C4-2B (cell line): Measurements from ENCODE around the gene IFT22.
"Not testable (repeated sequence)": the region's sequence is repeated elsewhere in the genome, so short reads cannot be mapped to it uniquely, and the experiment has no call there.

Source experiments
- H3K27ac ChIP-seq: fragments of 450-650 bp; 2 replicates; pipeline ENCODE4 v1.5.1; 2017
- ZFX ChIP-seq: fragments of 450-650 bp; IDR thresholded peaks from 2 replicates; pipeline ENCODE4 v1.6.1; 2017
- TF ChIP-seq, protein P1 (sequence below): fragments of 450-650 bp; conservative IDR thresholded peaks from 2 replicates; pipeline ENCODE4 v1.5.1; 2017; ENCODE audit warnings: mild to moderate bottlenecking

Gene IFT22

DNA sequence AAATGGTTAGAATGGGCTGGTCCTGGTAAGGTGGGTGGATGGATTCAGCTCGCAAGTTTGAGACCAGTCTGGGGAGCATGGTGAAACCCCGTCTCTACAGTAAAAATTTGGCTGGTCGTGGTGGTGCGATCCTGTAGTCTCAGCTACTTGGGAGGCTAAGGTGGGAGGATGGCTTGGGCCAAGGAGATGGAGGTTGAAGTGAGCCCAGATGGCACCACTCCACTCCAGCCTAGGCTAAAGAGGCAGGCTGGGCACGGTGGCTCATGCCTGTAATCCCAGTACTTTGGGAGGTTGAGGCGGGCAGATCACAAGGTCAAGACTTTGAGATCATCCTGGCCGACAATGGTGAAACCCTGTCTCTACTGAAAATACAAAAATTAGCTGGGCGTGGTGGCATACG, 15.3 kb downstream of the IFT22 start:
- H3K27ac ChIP-seq = no peak overlapping the region
- TF ChIP-seq ZFX = no peak
- TF ChIP-seq, protein P1, sequence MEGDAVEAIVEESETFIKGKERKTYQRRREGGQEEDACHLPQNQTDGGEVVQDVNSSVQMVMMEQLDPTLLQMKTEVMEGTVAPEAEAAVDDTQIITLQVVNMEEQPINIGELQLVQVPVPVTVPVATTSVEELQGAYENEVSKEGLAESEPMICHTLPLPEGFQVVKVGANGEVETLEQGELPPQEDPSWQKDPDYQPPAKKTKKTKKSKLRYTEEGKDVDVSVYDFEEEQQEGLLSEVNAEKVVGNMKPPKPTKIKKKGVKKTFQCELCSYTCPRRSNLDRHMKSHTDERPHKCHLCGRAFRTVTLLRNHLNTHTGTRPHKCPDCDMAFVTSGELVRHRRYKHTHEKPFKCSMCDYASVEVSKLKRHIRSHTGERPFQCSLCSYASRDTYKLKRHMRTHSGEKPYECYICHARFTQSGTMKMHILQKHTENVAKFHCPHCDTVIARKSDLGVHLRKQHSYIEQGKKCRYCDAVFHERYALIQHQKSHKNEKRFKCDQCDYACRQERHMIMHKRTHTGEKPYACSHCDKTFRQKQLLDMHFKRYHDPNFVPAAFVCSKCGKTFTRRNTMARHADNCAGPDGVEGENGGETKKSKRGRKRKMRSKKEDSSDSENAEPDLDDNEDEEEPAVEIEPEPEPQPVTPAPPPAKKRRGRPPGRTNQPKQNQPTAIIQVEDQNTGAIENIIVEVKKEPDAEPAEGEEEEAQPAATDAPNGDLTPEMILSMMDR = no peak

DNA sequence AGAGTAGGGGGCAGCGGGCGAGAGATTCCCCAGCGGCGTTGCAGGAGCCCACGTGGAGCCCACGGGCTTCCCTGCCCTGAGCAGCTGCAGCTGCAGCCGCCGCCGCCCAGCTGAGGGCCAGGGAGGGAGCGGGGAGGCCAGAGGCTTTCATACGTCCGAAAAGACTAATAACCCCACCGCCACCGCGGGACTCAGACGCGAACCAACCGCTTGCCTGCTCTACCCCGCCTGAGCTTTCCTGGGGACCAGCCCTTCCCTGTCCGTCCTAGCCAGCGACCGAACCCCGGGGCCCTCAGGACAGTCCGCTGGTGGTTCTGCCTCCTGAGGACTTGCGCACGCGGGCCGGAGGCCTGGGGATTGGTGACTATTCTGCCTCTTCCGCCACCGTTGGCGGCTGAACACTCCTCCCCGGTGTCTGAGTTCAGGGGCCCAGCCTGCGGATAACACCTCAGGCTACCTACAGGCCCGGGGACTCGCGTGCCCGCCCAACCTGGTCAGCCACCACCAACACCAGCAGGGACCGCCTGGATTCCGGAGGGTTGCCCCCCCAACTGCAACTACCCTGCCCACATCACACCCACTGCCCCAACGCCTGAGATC, 18.4 kb downstream of the IFT22 start:
- H3K27ac ChIP-seq = no peak overlapping the region
- TF ChIP-seq ZFX = no peak
- TF ChIP-seq, protein P1 = no peak

DNA sequence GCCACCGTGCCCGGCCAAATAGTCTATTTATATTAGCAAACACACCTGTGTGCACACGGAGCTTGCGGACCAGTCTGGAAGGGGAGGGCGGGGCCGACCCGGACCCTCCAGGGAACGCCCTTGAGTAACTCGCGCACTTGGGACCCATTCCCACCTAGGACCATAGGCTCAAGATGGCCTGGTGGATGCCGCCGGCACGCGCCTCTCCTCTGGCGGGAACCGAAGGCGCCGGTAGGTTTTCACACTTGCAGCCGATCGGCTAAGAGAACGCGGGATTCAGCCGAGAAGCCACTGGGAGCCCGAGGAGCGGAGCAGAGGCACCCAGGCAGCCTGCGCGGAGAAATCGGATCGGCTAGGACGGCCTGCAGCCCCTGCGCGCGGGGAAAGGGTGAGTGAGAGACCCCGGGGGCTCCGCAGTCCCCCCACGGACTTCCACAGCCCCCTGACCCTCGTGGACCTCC, 18.9 kb downstream of the IFT22 start:
- no peak overlapping the region for H3K27ac ChIP-seq
- no peak for TF ChIP-seq ZFX
- TF ChIP-seq, protein P1 = no peak

DNA sequence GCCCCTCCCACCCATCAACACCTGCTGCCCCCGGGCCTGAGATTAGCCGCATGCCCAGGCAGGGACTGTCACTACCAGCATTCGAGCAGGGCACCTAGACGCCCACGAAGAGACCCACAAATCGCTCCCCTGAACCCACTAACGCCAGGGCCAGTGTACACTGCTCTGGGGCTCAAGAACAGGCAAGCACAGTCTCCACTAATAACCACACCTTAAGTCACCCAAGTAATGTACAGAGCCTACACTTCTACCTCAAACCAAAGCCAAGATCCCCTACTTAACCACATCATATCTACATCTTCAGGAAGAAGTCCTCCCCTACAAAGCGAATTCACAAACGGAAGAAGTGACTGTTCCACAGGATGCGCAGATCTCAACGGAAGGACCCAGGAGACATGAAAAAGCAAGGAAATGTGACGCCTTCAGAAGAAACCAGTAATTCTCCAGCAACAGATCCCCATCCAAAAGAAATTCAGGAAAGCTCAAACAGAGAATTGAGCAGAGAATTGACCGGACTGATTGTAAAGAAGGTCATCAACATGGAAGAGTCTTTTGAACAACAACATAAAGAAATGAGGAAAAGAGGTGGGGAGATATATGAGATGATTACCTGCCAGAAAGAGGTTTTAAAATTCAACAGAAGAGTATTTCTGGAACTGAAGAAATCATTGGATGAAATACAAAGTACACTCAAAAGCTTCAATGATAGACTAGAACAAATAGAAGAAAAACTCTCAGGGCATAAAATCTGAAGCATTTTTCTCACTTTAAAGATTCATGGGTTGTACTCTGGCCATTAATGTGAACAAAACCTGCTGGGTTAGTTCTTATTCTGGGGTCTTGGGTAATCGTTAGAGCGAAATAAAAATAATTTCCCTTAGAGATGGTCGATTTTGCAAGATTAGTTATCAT, 20.9 kb downstream of the IFT22 start:
- no peak overlapping the region for H3K27ac ChIP-seq
- TF ChIP-seq ZFX = no peak
- TF ChIP-seq, protein P1 = no peak

DNA sequence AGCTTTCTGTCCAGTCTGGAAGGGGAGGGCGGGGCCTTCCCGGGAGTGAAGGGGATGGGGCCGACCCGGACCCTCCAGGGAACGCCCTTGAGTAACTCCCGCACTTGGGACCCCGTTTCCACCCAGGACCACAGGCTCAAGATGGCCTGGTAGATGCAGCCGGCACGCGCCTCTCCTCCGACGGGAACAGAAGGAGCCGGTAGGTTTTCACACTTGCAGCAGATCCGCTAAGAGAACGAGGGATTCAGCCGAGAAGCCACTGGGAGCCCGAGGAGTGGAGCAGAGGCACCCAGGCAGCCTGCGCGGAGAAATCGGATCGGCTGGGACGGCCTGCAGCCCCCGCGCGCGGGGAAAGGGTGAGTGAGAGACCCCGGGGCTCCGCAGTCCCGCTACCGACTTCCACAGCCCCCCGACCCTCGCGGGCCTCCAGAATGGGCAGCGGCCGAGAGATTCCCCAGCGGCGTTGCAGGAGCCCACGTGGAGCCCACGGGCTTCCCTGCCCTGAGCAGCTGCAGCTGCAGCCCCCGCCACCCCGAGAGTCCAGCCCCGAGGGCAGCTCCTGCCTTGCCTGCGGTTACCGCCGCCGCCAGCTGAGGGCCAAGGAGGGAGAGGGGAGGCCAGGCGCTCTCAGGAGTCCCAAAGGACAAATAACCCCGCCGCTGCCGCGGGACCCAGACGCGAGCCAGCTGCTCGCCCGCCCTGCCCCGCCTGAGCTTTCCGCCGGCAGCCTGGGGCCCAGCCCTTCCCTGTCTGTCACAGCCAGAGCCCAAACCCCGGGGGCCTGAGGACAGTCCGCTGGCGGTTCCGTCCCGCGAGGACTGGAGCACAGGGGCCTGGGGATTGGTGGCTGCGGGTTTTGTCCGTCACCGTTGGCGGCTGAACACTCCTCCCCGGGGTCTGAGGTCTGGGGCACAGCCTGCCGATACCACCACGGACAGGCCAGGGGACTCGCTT, 21.8 kb downstream of the IFT22 start:
- no peak overlapping the region for H3K27ac ChIP-seq
- TF ChIP-seq, protein P1 = no peak
- no peak for TF ChIP-seq ZFX

DNA sequence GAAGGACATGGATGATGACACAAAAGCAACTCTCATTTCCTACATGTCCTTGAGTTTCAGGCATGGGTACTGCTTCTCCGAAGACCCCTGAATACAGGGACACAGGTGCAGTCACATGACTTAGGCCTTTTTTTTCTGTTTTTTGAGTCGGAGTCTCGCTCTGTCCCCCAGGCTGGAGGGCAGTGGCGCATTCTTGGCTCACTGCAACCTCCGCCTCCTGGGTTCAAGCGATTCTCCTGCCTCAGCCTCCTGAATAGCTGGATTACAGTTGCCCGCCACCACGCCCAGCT, 26.8 kb downstream of the IFT22 start:
- no peak overlapping the region for H3K27ac ChIP-seq

DNA sequence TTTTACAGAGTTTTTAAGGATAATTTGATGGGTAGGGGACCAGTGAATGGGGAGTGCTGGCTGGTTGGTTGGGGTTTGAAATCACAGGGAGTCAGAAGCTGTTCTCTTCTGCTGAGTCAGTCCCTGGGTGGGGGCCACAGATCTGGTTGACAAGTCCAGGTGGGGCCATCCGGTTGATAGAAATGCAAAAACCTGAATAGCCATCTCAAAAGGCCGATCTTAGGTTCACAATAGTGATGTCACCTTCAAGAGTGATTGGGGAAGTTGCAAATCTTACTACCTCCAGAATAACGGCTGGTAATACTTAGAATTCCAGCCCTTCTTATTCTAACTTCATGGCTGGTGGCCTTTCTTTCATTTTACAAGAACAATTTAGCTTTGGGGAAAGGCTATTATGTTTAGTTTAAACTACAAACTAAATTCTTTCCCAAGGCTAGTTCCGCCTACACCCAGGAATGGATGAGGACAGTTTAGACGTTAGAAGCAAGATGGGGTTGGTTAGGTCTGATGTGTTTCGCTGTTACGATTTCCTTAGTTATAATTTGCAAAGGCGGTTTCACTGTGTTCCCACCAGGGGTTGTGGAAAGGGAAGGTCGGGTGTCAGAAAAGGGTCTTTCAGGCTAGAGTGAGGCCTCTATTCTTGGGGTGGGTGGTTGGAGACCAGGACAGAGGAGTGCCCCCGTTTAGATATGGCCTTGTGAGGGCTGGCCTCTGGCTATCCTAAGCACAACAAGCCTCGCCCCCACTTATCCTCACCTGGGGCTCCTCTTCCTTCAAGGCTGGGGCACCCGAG, 27.4 kb downstream of the IFT22 start:
- TF ChIP-seq, protein P1 = no peak
- TF ChIP-seq ZFX = no peak

More for the DNA sequence above, 26.8 kb downstream of the IFT22 start:
- no peak for TF ChIP-seq ZFX

DNA sequence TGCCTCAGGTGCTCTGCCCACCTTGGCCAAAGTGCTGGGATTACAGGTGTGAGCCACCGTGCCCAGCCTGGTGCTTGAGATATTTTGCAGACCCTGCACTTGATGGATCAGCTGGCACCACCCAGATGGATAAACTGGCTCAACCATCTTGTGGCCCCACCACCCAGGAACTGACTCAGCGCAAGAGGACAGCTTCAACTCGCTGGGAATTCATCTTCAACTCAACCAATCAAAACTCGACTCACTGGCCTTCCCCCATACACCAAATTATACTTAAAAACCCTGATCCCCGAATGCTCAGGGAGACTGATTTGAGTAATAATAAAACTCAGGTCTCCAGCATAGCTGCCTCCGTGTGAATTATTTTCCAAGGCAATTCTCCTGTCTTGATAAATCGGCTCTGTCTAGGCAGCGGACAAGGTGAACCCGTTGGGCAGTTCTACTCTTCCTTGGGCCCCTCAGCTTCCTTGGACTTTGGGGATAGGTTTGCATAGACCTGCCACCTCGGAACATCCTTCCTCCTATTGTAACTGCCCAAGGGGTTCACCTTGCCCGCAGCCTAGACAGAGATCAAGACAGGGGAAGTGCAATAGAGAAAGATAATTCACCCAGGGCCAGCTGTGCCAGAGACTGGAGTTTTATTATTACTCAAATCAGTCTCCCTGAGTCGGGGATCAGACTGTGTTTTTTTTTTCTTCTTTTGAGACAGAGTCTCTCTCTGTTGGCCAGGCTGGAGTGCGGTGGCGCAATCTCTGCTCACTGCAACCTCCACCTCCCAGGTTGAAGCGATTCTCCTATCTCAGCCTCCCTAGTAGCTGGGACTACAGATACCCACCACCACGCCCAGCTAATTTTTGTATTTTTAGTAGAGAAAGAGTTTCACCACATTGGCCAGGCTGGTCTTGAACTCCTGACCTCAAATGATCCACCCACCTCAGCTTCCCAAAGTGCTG, 28.3 kb downstream of the IFT22 start:
- H3K27ac ChIP-seq = not testable (repeated sequence)

More for the DNA sequence above, 27.4 kb downstream of the IFT22 start:
- no peak overlapping the region for H3K27ac ChIP-seq

DNA sequence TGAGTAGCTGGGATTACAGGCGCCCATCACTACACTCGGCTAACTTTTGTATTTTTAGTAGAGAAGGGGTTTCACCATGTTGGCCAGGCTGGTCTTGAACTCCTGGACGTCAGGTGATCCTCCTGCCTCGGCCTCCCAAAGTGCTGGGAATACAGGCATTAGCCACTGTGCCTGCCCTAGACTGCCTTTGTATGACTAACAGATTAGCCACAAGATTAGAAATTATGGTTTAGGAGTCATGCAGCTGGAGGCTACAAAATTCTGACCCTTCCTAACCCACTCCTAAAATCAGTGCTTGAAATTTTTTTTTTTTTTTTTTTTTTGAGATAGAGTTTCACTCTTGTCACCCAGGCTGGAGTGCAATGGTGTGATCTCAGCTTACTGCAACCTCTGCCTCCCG, 29.0 kb downstream of the IFT22 start:
- H3K27ac ChIP-seq = not testable (repeated sequence)
